Measurements from ENCODE around the gene TRDMT1.
A peak's percentile ranks its signal among the peaks of the same experiment; 100 is the strongest.

The TRDMT1 gene

DNA sequence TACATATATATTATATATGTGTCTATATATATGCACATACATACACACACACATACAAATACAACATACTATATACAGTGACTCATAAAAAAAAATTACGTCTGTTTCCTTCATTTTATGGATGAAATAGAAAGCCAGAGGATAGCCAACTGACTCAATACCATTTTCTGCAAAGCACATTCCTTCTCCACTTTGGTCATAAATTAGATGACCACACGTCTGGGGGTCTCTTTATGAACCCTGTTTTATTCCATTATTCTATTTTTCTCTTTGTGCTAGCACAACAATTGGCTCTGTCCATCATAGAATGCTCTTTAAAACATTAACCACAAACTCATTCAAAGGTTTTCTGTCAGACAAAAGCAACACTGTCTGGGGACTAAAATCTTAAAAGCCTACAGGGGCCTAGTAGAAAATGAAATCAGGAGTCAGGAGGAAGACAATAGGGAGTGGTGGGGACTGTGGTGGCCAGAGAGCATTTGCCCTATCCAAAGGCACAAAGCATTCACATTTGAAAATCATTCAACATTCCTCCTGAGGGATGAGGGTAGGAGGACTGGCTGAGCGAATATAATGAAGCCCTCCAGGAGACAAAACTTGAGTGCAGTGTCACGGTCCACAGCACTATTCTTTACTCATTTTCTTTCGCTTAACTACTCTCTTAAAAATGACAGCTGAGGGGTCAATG lies 76.1 kb downstream of the TRDMT1 start:
- no peak for DNase-seq

DNA sequence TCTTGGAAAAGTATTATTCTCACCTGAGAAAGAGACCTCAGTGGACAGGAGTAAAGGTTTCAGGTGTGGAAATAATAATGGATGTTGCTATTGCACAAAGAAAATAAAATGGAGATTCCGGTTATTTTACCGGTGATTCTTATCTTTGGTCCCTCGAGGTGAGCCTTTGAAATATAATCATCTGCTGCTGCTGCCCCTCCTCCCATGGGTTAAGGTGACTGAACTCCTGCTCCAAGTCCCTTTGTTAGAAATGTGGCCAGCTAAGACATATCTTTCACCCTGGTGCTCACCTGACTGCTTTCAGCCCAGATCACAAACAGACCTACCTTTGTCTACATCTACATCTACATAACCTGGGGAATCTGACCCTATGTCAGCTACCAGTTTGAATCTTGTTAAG lies 77.5 kb downstream of the TRDMT1 start:
- no peak for DNase-seq

DNA sequence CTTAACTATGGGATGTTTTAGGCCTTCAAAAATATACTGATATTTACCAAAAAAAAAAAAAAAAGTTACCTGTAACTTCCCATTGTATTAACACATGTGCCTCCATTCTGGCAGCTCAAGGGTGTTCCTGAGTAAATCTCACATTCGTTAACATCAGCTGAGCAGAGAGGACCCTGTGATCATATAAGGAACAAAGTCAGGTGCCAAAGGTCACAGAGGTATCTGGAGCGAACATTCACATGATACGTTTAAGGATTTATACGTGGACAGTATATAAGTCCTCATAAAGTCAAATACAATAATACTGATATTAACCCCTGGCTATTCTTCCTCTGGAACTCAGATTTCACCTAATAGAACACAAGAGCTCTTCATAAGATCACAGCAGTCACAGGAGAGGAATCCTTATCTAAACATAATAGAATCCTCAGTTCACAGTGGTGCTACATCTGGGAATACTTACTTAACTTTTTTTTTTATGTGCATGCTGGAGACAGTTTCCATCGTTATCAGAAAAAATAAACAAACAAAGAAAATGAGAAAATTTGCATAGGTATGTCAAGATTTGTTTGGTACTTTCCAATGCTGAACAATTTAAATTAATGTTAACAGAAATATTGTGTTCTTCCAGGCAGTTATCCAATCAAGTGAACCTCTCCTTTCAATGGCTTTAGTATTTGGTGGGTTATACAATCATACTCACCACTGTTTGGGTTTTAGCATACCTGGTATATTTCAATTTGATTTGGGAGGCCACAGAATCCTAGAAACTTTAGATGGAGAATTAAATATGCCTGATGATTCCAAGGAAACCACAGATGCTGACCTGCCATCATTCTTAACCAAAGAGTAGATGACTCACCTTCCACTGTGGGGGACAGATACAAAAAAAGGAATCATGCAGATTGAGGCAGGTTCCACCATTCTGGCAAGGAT lies 78.5 kb downstream of the TRDMT1 start:
- no peak for DNase-seq

DNA sequence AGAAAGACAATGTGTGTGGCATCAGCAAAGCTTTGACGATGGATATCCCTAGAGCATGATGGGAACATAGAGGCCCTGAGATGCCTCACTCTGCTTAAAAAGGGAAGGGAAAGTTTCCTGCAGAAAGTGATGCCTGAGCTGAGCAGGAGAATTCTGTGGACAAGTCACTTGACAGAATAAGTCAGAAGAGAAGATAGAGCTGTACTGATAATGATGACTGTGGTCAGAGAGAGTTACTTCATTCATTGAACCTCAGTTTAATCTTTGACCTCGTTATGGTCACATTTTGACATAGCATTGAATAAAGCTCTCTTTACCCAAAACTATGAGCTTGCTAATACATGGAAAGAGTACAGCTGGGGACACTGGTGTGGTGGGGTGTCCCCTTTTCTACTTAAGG lies 79.4 kb downstream of the TRDMT1 start:
- DNase-seq, result no peak

DNA sequence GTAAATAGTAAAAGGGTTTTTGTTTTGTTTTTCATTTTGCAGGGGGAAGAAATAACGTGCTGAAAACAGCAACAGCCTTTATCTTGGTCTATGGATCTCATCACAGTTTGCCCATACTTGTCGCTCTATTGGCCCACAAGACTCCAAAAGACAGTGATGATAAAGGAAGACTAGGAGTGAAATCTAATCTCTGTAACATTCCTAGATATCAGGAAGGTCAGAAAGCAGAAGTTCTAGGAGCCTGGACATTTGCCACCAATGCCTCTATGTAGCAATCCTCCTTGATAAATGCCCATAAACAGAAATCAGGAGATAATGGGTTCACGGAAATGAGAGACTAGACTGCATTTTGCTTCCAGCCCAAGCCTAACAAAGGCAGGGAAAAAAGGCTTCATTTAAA lies 80.8 kb downstream of the TRDMT1 start:
- DNase-seq, result no peak

DNA sequence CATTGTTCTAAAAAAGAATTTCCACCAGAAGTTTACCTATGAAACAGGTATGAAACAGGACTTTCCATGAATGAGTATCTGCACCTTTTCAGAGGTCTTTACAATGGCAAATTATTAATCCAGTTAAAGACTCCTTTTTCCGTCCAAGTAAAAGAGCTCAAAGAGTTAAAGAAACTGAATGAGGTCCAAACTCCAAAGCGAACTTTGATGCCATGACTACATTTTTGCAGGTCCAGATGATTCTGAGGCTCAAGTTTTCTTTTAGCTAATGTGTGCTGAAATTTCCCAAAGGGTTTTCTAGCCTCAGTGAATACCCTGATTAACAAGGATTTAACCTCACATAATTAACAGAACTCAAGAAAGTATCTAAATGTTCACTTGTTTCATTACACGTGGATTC lies 81.6 kb downstream of the TRDMT1 start:
- no peak for DNase-seq

DNA sequence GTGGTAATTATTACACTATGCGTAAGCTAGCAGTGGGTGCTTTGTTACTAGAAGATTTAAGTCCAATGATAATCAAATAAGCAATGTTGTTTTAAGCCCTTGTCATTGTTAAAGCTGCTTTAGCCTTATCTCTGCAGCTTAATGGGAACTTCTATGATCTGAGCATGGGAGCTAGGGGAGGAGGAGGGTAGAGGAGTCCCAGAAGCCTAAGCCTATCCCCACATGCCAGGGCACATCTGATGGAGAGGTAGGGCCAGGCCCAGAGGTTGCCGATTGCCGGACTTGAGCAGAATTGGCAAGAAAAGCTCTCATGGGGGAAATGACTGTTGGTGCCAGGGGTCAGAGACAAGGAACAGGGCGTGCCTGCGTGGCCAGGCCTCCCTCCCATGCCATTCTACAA lies 85.3 kb downstream of the TRDMT1 start:
- no peak for DNase-seq

DNA sequence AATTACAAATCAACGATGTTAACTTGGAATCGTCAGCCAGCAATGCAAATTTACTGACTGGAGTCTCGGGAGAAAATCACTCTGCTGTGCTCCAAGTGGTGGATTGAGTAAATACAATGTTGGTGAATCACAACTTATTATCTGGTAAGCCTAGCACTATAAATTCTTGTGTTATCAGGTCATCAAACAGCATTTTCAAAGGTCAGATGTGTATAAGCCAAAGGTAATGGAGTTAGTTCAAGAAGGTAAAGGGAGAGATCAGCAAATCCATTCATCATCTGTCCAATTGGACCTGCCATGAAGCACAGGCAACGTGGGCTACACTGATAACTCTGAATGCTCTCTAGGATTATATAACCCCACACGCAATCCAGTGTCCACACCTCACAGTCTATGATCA lies 85.8 kb downstream of the TRDMT1 start:
- DNase-seq, result no peak

DNA sequence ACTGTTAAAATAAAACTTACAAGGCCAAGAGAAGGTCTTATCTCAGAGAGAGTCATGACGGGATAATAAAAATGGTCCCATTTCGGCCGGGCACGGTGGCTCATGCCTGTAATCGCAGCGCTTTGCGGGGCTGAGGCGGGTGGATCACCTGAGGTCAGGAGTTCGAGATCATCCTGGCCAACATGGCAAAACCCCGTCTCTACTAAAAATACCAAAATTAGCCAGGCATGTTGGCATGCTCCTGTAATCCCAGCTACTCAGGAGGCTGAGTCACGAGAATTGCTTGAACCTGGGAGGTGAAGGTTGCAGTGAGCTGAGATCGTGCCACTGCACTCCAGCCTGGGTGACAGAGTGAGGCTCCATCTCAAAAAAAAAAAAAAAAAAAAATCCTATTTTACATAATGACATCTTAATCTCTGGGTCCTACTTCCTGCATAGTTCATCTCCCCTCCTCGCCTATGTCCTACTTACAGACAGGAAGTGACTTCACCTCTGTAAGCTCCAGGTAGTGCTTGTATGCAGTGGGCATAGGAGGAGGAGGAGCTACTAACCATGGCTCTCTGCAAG lies 86.5 kb downstream of the TRDMT1 start:
- peak in 1 of 2 donors; percentile 3 for DNase-seq

DNA sequence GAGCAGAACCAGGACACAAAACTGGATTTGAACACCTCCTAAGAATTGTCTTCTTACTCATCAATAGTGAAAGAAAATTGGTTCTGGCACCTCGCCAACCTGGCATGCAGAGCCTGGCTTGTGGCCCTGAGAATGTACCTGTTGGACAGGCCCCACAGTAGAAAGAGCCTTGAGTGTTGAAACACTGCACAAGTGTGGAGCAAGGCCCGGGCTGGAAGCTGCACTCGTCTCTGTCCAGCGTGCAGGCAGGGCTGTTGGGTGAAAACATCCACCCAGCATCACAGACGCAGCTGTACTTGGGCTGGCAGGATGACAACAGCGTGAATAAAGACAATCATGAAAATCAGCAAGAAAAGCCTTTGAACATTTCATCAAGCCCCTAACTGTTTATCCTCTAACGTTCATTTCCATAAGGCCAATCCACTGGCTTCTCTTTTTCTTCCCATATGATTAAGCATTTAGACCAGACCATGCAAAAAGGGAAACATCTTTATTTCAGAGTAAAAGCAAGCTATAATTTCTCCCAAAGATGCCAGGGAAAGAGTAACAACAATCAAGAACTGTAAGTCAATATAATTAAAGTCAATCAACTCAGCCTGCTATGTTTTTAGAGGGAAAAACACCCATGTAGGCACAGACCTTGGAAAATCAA lies 87.5 kb downstream of the TRDMT1 start:
- no peak for DNase-seq

DNA sequence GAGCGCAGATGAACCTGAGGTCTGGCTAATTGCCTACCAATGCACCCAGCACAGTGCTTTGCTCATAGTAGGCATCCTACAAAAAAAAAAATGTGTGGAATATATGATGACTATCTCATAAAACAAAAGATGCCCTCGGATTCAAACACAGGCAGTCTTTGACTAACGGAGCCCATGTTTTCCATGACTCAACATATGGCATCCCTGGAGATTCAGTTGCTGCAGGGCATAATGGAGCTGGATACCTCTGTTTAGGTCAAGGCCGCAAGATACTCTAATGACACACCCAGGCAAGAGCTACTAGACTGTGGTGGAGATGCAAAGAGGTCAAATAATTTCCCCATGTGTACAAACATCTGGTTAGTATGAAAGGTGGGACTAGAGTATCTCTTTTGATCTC lies 88.1 kb downstream of the TRDMT1 start:
- DNase-seq, result no peak

DNA sequence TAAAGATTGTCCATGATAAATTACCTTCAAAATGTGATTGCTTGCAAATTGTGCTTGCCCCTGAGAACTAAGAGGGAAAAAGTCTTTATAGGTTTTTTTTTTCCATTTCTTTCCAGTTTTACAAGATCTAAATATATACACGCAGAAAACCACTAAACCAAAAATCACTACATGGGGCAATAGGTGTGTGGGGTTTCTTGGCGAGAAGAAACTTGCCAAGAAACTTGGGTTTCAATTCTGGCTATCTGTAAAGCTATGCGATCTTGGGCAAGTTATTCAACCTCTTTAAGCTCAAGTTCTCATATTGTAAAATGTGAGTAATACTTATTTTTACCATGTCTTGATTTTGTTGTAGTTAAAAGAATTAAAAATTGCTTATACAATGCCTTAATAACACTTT lies 88.9 kb downstream of the TRDMT1 start:
- DNase-seq, result no peak

DNA sequence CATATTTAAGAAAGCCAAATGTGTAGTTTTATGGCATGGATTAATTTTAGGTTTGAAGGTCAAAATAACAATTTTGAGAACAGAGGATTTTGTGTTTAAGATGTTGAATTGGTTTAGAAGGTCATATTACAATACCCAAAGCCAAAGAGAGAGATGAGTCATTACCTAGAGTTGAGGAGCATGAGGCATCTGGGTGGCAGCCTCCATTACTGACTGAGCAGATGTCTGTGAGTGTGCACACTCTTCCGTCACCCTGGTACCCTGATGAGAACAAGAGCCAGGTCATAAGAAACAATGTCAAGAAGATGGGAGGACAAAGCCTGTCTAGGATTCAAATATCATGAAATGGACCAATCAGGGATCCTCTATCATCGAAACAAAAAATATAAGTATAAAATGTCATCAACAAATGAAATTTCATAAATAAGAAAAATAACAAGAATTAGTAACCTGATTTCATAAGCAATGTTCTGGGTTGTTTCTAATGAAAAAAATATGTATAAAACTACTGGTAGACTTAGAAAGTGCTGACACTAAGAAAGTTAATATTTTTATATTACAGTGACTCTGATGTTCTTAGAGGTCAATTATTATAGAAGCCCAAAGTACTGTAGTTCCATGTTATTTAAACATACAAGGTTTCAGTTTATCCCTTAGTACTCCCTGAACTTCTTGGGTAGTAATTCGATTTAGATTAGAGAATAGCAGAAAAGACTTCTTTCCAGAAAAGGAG lies 91.8 kb downstream of the TRDMT1 start:
- DNase-seq, result no peak

DNA sequence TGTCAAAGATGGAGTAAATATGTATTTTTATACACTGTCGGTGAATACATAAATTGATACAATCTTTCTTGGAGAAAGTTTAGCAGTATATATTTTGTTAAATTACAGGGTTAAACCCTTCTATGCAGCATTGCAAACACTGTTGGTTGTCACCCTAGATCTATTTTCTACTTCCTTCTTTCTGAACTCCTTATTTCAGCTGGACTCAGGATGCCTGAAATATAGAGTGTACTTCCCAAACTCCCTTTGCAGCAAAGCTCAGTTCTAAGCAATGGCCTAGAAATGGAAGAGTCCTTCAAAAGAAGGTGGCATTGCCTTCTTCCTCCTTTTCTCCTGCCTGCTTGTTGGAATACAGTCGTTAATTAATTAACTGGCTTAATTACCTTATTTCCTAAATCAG lies 92.4 kb downstream of the TRDMT1 start:
- DNase-seq, result no peak

DNA sequence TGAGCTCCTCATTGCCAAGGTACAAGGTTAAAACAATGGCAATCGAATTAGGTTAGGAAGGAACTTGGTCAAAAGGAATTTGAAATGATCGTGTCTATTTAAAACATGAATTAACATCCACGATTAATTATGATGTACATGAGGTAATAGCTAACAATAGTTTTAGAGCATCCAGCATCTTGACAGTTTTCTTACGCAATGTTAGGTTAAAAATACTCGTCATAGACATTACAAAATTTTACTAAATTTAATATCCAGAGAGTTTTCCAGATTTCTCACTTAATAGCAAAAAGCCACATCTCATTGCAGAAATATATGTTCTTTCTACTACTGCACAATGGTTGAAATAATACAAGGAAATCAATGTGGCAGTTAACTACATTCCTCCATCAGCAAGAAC lies 94.5 kb downstream of the TRDMT1 start:
- no peak for DNase-seq

DNA sequence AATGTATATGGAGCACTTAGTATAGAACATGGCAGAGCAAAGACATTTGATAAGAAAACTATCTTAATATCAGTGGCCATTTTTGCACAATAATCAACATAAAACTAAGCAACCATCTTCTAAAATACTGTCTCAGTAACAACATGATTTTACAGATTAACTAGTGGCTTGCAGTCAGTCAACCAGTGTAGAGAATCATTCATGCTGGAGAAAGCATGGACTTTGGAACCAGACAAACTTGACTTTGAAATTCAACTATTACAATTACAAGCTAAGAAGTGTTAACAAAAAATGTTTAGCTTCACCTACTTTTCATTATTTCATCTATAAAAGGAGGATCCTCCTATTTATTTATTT lies 99.6 kb downstream of the TRDMT1 start:
- no peak for DNase-seq

DNA sequence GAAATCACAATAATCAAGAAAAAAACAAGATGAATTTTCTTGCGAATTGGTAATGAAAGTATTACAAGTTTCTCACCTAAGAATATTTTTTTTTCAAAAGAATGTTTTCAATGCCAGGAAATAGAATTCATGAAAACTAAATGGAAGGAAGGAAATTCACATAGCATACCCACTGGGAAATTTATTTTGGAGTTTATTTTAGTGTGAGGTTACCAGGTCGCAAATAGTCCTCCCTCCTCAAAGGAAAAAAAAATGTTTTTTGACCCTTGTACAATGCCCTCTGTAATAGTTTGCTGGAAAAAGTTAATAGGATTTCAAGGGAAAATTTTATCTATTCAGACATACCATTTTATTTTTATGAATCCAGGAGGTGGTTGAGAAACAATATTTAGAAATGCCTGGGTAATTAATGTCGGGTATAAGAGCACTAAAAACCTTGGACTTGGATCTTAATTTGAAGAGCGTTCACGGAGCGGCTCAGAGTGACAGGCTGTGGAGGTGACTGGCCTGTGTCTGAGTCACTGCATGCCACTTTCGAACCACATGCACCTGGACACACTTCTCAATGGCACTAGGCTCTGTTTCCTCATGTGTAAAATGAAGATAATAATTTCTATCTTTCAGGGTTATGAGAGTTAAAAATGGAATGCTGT lies 100.1 kb downstream of the TRDMT1 start:
- DNase-seq, result no peak

DNA sequence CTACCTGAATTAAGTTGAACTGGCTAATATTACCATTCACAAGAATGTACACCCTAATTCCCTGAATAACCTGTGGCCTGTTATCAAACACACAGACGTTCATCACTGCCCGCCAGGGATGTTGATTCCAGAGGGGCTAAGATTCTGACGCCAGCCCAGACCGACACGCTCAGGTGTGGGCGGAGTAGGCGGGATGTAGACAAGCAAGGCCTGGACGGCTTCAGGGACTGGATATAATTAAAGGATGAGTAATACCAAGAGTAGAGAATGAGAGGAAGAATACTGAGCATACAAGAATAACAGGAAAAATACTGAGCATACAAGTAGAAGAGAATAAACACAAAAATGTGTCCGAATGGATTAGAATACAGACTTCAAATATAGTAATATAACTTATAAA lies 100.9 kb downstream of the TRDMT1 start:
- no peak for DNase-seq

DNA sequence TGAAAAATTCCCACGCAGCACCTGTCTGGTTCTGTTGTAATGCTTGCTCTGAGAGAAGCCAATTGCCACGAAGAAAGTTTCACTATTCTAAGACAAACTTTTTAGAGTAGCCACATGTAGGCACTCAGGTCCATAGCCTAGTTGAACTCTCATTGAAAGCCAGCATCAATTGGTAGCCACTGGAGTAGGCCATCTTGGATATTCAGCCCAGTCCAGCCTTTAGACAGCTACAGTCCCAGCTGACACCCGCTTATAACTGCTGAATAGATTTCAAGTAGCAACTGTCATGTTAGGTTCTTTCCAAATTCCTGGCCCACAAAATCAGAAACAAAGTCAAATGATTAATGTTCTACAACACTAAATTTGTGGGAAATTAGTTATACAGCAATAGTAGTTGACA lies 103.5 kb downstream of the TRDMT1 start:
- DNase-seq, result no peak
